GM12878 (cell line): ENCODE measurements around the gene BARHL1. TPM values are rescaled to one million over a fixed set of nuclear protein-coding genes. Genes with fewer than 3 reads are reported as not detected.

Source experiments
- ATAC-seq: fragments of 200-7000 bp; cut with Tn5 transposase; 3 replicates; pipeline ENCODE4 v1.9.1; 2020; ENCODE audit warnings: mild to moderate bottlenecking, moderate library complexity
- BruUV-seq: library from RNA; stranded (reverse); fragments of 400-500 nt; replicated peaks from 2 replicates; lab custom pipeline; 2021; lab: Mats Ljungman, UMichigan
- CTCF ChIA-PET: fragments of 300-600 bp; sonication (Branson Sonifier 250); formaldehyde crosslinking; extraction: SDS; loops from one replicate; lab custom pipeline; 2021; ENCODE audit warnings: inconsistent platforms; lab: Yijun Ruan, JAX
- POLR2A ChIA-PET: fragments of 350-600 bp; formaldehyde crosslinking; extraction: SDS; loops from one replicate; lab custom pipeline; 2021; ENCODE audit warnings: inconsistent platforms; lab: Charles Lee
- RAD21 ChIA-PET: fragments of 300-600 bp; sonication (Branson Sonifier 250); formaldehyde crosslinking; loops from one replicate; lab custom pipeline; 2023; ENCODE audit warnings: antibody characterized with exemption; ENCODE audit not compliant: unreplicated experiment; lab: Charles Lee
- SMC1A ChIA-PET: fragments of 300-600 bp; sonication (Branson Sonifier 250); formaldehyde crosslinking; loops from one replicate; lab custom pipeline; 2023; ENCODE audit not compliant: unreplicated experiment, uncharacterized antibody; lab: Charles Lee
- DNase-seq: peaks from one replicate; pipeline ENCODE4 v3.0.0-alpha.2; 2011; ENCODE audit warnings: low read depth, low spot score
- FAIRE-seq: peaks from 3 replicates; lab custom pipeline; 2011; peaks lifted over from hg19 to GRCh38; lab: Jason Lieb, UNC
- H2AFZ ChIP-seq: 2 replicates; pipeline ENCODE4 v1.6.0; 2011; ENCODE audit warnings: low read depth, low read length, control low read depth; ENCODE audit not compliant: control insufficient read depth
- H3K27ac ChIP-seq: 2 replicates; pipeline ENCODE4 v1.5.1; 2011; ENCODE audit warnings: control low read depth; ENCODE audit not compliant: control insufficient read depth, insufficient read depth
- H3K27me3 ChIP-seq, 2 experiments: replicated peaks in 1 of 2; 2 replicates each; pipeline versions ENCODE4 v1.6.0 to v1.6.1; 2011; ENCODE audit warnings: low read length in 1 of 2; ENCODE audit not compliant: control insufficient read depth in 2 of 2, insufficient read depth in 2 of 2
- H3K36me3 ChIP-seq, 2 experiments: 2 replicates each; pipeline ENCODE4 v1.5.1; 2011; ENCODE audit warnings: low read length in 1 of 2; ENCODE audit not compliant: control insufficient read depth in 2 of 2, insufficient read depth in 2 of 2
- H3K4me1 ChIP-seq: 2 replicates; pipeline ENCODE4 v1.6.1; 2011; ENCODE audit warnings: mild to moderate bottlenecking, low read length, moderate library complexity, mixed read lengths; ENCODE audit not compliant: control insufficient read depth, insufficient read depth
- H3K4me2 ChIP-seq: 2 replicates; pipeline ENCODE4 v1.6.0; 2011; ENCODE audit warnings: control low read depth; ENCODE audit not compliant: control insufficient read depth, insufficient read depth
- H3K4me3 ChIP-seq: fragments of 200-600 bp; sonication (generic); 2 replicates; pipeline ENCODE4 v1.5.1; 2016
- H3K79me2 ChIP-seq: 2 replicates; pipeline ENCODE4 v1.6.0; 2011; ENCODE audit warnings: low read length; ENCODE audit not compliant: control insufficient read depth, insufficient read depth
- H3K9ac ChIP-seq: 2 replicates; pipeline ENCODE4 v1.8.0; 2011; ENCODE audit warnings: low read length, control low read depth, mixed read lengths; ENCODE audit not compliant: control insufficient read depth, insufficient read depth
- H3K9me3 ChIP-seq: replicated peaks from 3 replicates; pipeline ENCODE4 v1.5.1; 2011; ENCODE audit warnings: mild to moderate bottlenecking, low read length; ENCODE audit not compliant: control insufficient read depth, insufficient read depth
- H4K20me1 ChIP-seq: 2 replicates; pipeline ENCODE4 v1.6.0; 2011; ENCODE audit not compliant: control insufficient read depth, insufficient read depth
- CREB1 ChIP-seq: IDR thresholded peaks from 2 replicates; pipeline ENCODE4 v1.6.1; 2012; ENCODE audit warnings: low read depth, mild to moderate bottlenecking, inconsistent platforms
- EGR1 ChIP-seq, 2 experiments: IDR thresholded peaks; 1 replicate in 1 of 2; 2 replicates in 1 of 2; pipeline ENCODE4 v1.6.1; 2011 to 2012; ENCODE audit warnings: low read depth in 2 of 2, low read length in 2 of 2, borderline replicate concordance in 1 of 2, mild to moderate bottlenecking in 1 of 2, moderate library complexity in 1 of 2
- EP300 ChIP-seq, 2 experiments: fragments of 150-350 bp in 1 of 2; IDR thresholded peaks; 2 replicates each; pipeline ENCODE4 v1.6.1; 2011 to 2012; ENCODE audit warnings: low read depth in 2 of 2, low read length in 2 of 2, borderline replicate concordance in 1 of 2, improper control_type of control experiment in 1 of 2, inconsistent platforms in 1 of 2; ENCODE audit not compliant: control insufficient read depth in 1 of 2
- FOXK2 ChIP-seq: fragments of 450-650 bp; IDR thresholded peaks from 2 replicates; pipeline ENCODE4 v1.6.1; 2017; ENCODE audit warnings: mild to moderate bottlenecking, moderate library complexity
- MTA2 ChIP-seq: fragments of 450-650 bp; IDR thresholded peaks from 2 replicates; pipeline ENCODE4 v1.6.1; 2016; ENCODE audit warnings: low read depth, mild to moderate bottlenecking, moderate library complexity
- NFIC ChIP-seq: IDR thresholded peaks from 2 replicates; pipeline ENCODE4 v1.6.1; 2012; ENCODE audit warnings: low read depth, mild to moderate bottlenecking, inconsistent platforms, low read length, moderate library complexity
- NFYB ChIP-seq: IDR thresholded peaks from 2 replicates; pipeline ENCODE4 v1.6.1; 2011; ENCODE audit warnings: low read depth, mild to moderate bottlenecking, low read length, improper control_type of control experiment, moderate library complexity; ENCODE audit not compliant: insufficient read depth
- PAX5 ChIP-seq: IDR thresholded peaks from 2 replicates; pipeline ENCODE4 v1.6.1; 2011; ENCODE audit warnings: low read depth, low read length, borderline replicate concordance
- RFX5 ChIP-seq: IDR thresholded peaks from 2 replicates; pipeline ENCODE4 v1.6.1; 2011; ENCODE audit warnings: low read depth, low read length, improper control_type of control experiment
- SREBF2 ChIP-seq: IDR thresholded peaks from 2 replicates; pipeline ENCODE4 v1.6.1; 2012; ENCODE audit warnings: mild to moderate bottlenecking, low read length
- SRF ChIP-seq, 2 experiments: IDR thresholded peaks; 2 replicates each; pipeline ENCODE4 v1.6.1; 2011; ENCODE audit warnings: low read depth in 2 of 2, low read length in 2 of 2, mild to moderate bottlenecking in 1 of 2, moderate library complexity in 1 of 2
- TARDBP ChIP-seq: IDR thresholded peaks from 2 replicates; pipeline ENCODE4 v1.6.1; 2016; ENCODE audit warnings: borderline replicate concordance
- TBL1XR1 ChIP-seq: IDR thresholded peaks from 2 replicates; pipeline ENCODE4 v1.6.1; 2012; ENCODE audit warnings: low read depth, low read length, improper control_type of control experiment
- TCF12 ChIP-seq: IDR thresholded peaks from 2 replicates; pipeline ENCODE4 v1.6.1; 2011; ENCODE audit warnings: low read depth, mild to moderate bottlenecking, low read length
- TCF7 ChIP-seq: IDR thresholded peaks from 2 replicates; pipeline ENCODE4 v1.6.1; 2014; ENCODE audit warnings: antibody characterized with exemption, borderline replicate concordance
- YY1 ChIP-seq: IDR thresholded peaks from 2 replicates; pipeline ENCODE4 v1.6.1; 2011; ENCODE audit warnings: low read depth, mild to moderate bottlenecking, low read length
- ZBTB40 ChIP-seq: fragments of 450-650 bp; IDR thresholded peaks from 2 replicates; pipeline ENCODE4 v1.6.1; 2016; ENCODE audit warnings: mild to moderate bottlenecking, moderate library complexity, borderline replicate concordance
- ZNF384 ChIP-seq: IDR thresholded peaks from 2 replicates; pipeline ENCODE4 v1.6.1; 2012; ENCODE audit warnings: low read depth, mild to moderate bottlenecking, low read length, improper control_type of control experiment, borderline replicate concordance
- WGBS: methylation state at CpG from one replicate; pipeline ENCODE4 v1.1.6; 2016; ENCODE audit warnings: low lambda C conversion rate; ENCODE audit not compliant: insufficient replicate concordance, insufficient coverage; ENCODE audit errors: missing lambda C conversion rate; 5-methylcytosine and 5-hydroxymethylcytosine counted together
- in situ Hi-C: fragments of 300-500 bp; cut with MboI; formaldehyde crosslinking; loops from 9 replicates; pipeline ENCODE4 v1.14.3; 2018; ENCODE audit warnings: mixed read lengths
- intact Hi-C: fragments of 100-400 bp; cut with micrococcal nuclease; formaldehyde crosslinking; loops from one replicate; pipeline ENCODE4 v1.14.2; 2022; ENCODE audit not compliant: unreplicated experiment
- polyA plus RNA-seq, 11 experiments: library from polyadenylated mRNA; depleted of rRNA in 4 of 11; unstranded in 6 of 11; stranded (reverse) in 5 of 11; fragments of >200 nt; fragmentation: Nextera tagmentation in 4 of 11; fragmentation: Illumina TruSeq in 1 of 11; extraction: Ambion mirVana in 4 of 11; extraction: Trizol in 1 of 11; gene quantifications; 1 replicate in 1 of 11; 2 replicates in 10 of 11; pipeline versions ENCODE4 v1.2.1 to v1.2.3, GENCODE V29; 2011 to 2016; ENCODE audit warnings: inconsistent platforms in 2 of 11, missing spikeins in 2 of 11, low read depth in 1 of 11
- total RNA-seq, 4 experiments: library from RNA; depleted of rRNA in 3 of 4; stranded (reverse); fragments of >200 nt in 3 of 4; fragmentation: Illumina TruSeq in 1 of 4; extraction: Trizol in 1 of 4; gene quantifications; 2 replicates each; pipeline versions ENCODE4 v1.2.1 to v1.2.3, GENCODE V29; 2013 to 2021
- TF ChIP-seq, protein P1 (sequence below): IDR thresholded peaks from 2 replicates; pipeline ENCODE4 v1.6.1; 2012; ENCODE audit warnings: low read length, inconsistent platforms
- TF ChIP-seq, protein P2 (sequence below): fragments of 150-350 bp; IDR thresholded peaks from 2 replicates; pipeline ENCODE4 v1.6.1; 2014; ENCODE audit warnings: mild to moderate bottlenecking, low read depth, low read length

BARHL1 gene
- total and polyA plus RNA-seq, 10 of the 15 experiments (the other 5 are each of a cell fraction or from before 2014, with no cell fraction given) = not detected

DNA sequence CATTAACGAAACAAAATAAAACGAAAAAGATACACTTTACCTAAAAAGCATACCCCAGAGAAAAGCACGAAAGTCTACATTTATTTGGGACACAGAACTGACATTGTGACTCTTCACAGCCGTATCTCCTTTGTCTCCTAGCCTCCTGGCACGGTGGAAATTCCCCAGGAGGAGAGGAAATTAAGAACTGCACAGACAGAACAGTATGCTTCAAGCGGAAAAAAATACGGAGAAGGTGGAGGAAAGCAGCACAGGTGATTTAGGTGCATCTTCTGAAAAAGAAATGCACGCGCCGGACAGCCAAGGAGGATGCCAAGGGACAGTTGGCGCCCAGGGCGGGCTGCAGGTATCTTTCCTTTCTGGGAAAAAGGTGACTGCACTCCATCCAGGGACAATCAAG lies 55.4 kb downstream of the BARHL1 start:
- POLR2A ChIA-PET = no interaction called here
- Histone ChIP-seq H3K9me3 (no peaks in the 10 kb centered on the region), H3K4me3 (no peak overlapping the region), H3K9ac (no peak overlapping the region), H3K27ac (no peak overlapping the region), H3K27me3 (no peaks in the 10 kb centered on the region), H4K20me1 (no peaks in the 10 kb centered on the region), H3K79me2 (no peaks in the 10 kb centered on the region), H3K36me3 (peaks cover 4 to 26% of the 10 kb centered on the region in 2 experiments), H3K4me1 (no peaks in the 10 kb centered on the region), H3K4me2 (no peak overlapping the region), H2AFZ (no peak overlapping the region)
- FAIRE-seq (no peak), ATAC-seq (no peak), DNase-seq (no peak)
- TF ChIP-seq EGR1 (IDR thresholded peaks at IDR 0.05; ENCODE audit: borderline replicate concordance in 1 of 2, low read depth in 2 of 2, low read length in 2 of 2) (no peak), CREB1 (no peak), NFYB (no peak), MTA2 (no peak), FOXK2 (no peak), TBL1XR1 (no peak), YY1 (no peak), RFX5 (no peak), TARDBP (no peak), TCF12 (no peak), ZBTB40 (no peak), ZNF384 (no peak), SREBF2 (no peak), EP300 (IDR thresholded peaks at IDR 0.05; ENCODE audit: borderline replicate concordance in 1 of 2, control insufficient read depth in 1 of 2, low read depth in 2 of 2, low read length in 2 of 2) (no peak), SRF (IDR thresholded peaks at IDR 0.05; ENCODE audit: low read depth in 2 of 2, low read length in 2 of 2) (no peak), TCF7 (no peak), PAX5 (no peak), NFIC (no peak)
- TF ChIP-seq, protein P1, sequence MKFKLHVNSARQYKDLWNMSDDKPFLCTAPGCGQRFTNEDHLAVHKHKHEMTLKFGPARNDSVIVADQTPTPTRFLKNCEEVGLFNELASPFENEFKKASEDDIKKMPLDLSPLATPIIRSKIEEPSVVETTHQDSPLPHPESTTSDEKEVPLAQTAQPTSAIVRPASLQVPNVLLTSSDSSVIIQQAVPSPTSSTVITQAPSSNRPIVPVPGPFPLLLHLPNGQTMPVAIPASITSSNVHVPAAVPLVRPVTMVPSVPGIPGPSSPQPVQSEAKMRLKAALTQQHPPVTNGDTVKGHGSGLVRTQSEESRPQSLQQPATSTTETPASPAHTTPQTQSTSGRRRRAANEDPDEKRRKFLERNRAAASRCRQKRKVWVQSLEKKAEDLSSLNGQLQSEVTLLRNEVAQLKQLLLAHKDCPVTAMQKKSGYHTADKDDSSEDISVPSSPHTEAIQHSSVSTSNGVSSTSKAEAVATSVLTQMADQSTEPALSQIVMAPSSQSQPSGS = no peak
- TF ChIP-seq, protein P2, sequence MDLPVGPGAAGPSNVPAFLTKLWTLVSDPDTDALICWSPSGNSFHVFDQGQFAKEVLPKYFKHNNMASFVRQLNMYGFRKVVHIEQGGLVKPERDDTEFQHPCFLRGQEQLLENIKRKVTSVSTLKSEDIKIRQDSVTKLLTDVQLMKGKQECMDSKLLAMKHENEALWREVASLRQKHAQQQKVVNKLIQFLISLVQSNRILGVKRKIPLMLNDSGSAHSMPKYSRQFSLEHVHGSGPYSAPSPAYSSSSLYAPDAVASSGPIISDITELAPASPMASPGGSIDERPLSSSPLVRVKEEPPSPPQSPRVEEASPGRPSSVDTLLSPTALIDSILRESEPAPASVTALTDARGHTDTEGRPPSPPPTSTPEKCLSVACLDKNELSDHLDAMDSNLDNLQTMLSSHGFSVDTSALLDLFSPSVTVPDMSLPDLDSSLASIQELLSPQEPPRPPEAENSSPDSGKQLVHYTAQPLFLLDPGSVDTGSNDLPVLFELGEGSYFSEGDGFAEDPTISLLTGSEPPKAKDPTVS = no peak
- CTCF ChIA-PET = interaction anchor here (0.6 kb wide), 1 partner anchor 769 kb away, joined by 3 read pairs; no protein-coding TSS in a partner anchor
- SMC1A ChIA-PET = no interaction called here
- BruUV-seq = no TSS peak
- 93% methylated on average over 12 of the region's 12 CpGs for WGBS
- in situ Hi-C loops (no loop called here), intact Hi-C loops (no loop called here)
- RAD21 ChIA-PET = no interaction called here
